K562 (cell line): ENCODE data around the gene B3GNT7.

ENCODE experiments used
- CTCF ChIP-seq, 3 experiments: IDR thresholded peaks in 2 of 3; conservative IDR thresholded peaks in 1 of 3; 2 replicates each; pipeline ENCODE4 v1.5.1; 2011 to 2012; ENCODE audit warnings: low read length in 3 of 3, mild to moderate bottlenecking in 3 of 3, control low read depth in 2 of 3, improper control_type of control experiment in 1 of 3, inconsistent platforms in 1 of 3, low read depth in 1 of 3, mixed read lengths in 1 of 3, moderate library complexity in 1 of 3; ENCODE audit not compliant: insufficient read depth in 2 of 3
- EZH2 ChIP-seq: IDR thresholded peaks from 2 replicates; pipeline ENCODE4 v1.6.1; 2012; ENCODE audit warnings: low read depth, mild to moderate bottlenecking, inconsistent platforms, low read length, borderline replicate concordance
- FOS ChIP-seq: IDR thresholded peaks from 3 replicates; pipeline ENCODE4 v1.6.1; 2011; ENCODE audit not compliant: insufficient read length; ENCODE audit errors: extremely low read depth
- FOXP1 ChIP-seq: sonication (generic); formaldehyde crosslinking; IDR thresholded peaks from 2 replicates; pipeline ENCODE4 v1.8.0; 2022; ENCODE audit warnings: mild to moderate bottlenecking, missing genetic modification reagents
- MEF2D ChIP-seq: conservative IDR thresholded peaks from 2 replicates; pipeline ENCODE4 v1.6.1; 2016; ENCODE audit warnings: low read depth, missing genetic modification characterization, missing compliant biosample characterization
- RCOR1 ChIP-seq, 2 experiments: IDR thresholded peaks; 2 replicates each; pipeline ENCODE4 v1.6.1; 2012; ENCODE audit warnings: low read depth in 2 of 2, low read length in 2 of 2, borderline replicate concordance in 1 of 2, improper control_type of control experiment in 1 of 2
- ZBTB33 ChIP-seq: sonication (generic); formaldehyde crosslinking; IDR thresholded peaks from 2 replicates; pipeline ENCODE4 v1.8.1; 2023; ENCODE audit warnings: mild to moderate bottlenecking, missing genetic modification reagents
- ZFP36 ChIP-seq: fragments of 150-350 bp; IDR thresholded peaks from 2 replicates; pipeline ENCODE4 v1.6.1; 2018; ENCODE audit warnings: low read length, low read depth; ENCODE audit not compliant: partially characterized antibody
- ZNF609 ChIP-seq: sonication (generic); formaldehyde crosslinking; IDR thresholded peaks from 2 replicates; pipeline ENCODE4 v1.8.1; 2023; ENCODE audit warnings: missing genetic modification reagents, mild to moderate bottlenecking, borderline replicate concordance

GRCh38 chr2:231387904-231388724, 7.4 kb upstream of the B3GNT7 start:
- no peak for TF ChIP-seq CTCF (IDR thresholded peaks at IDR 0.05 in 2 of 3, conservative IDR thresholded peaks at IDR 0.05 in 1 of 3; ENCODE audit: insufficient read depth in 2 of 3, low read depth in 1 of 3, low read length in 3 of 3)
- no peak for TF ChIP-seq MEF2D (tag)
- no peak for TF ChIP-seq ZFP36
- TF ChIP-seq FOXP1 (CRISPR knock-in tag): no peak
- TF ChIP-seq ZNF609 (CRISPR knock-in tag): no peak
- TF ChIP-seq FOS: no peak
- TF ChIP-seq RCOR1 (IDR thresholded peaks at IDR 0.05; ENCODE audit: borderline replicate concordance in 1 of 2, low read depth in 2 of 2, low read length in 2 of 2): no peak
- no peak for TF ChIP-seq EZH2
- TF ChIP-seq ZBTB33 (CRISPR knock-in tag): no peak
